ENCODE results near the gene GPSM1. TPM values are rescaled to one million over a fixed set of nuclear protein-coding genes. Genes with fewer than 3 reads are reported as not detected.

Gene GPSM1
- total RNA-seq, 1 donor from 2014 or later, result 69.0 TPM

GRCh38 chr9:136314056-136314416 is 13.3 kb upstream of the GPSM1 start:
- H3K4me3 ChIP-seq, result no peak overlapping the region
- H3K9me3 ChIP-seq (replicated peaks), result peaks cover 15% of the 10 kb centered on the region
- H3K27ac ChIP-seq (replicated peaks), result no peak overlapping the region
- peaks cover 30% of the 10 kb centered on the region for H3K27me3 ChIP-seq (ENCODE audit: low read depth)
- intact Hi-C loops (cut with micrococcal nuclease), result no loop called here
- no peaks in the 10 kb centered on the region for H3K36me3 ChIP-seq
- TF ChIP-seq, protein P1, sequence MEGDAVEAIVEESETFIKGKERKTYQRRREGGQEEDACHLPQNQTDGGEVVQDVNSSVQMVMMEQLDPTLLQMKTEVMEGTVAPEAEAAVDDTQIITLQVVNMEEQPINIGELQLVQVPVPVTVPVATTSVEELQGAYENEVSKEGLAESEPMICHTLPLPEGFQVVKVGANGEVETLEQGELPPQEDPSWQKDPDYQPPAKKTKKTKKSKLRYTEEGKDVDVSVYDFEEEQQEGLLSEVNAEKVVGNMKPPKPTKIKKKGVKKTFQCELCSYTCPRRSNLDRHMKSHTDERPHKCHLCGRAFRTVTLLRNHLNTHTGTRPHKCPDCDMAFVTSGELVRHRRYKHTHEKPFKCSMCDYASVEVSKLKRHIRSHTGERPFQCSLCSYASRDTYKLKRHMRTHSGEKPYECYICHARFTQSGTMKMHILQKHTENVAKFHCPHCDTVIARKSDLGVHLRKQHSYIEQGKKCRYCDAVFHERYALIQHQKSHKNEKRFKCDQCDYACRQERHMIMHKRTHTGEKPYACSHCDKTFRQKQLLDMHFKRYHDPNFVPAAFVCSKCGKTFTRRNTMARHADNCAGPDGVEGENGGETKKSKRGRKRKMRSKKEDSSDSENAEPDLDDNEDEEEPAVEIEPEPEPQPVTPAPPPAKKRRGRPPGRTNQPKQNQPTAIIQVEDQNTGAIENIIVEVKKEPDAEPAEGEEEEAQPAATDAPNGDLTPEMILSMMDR (IDR thresholded peaks at IDR 0.05; ENCODE audit: borderline replicate concordance), result no peak
- no peaks in the 10 kb centered on the region for H3K4me1 ChIP-seq
- no peak for DNase-seq

GRCh38 chr9:136314944-136315343 is 12.4 kb upstream of the GPSM1 start:
- Histone ChIP-seq H3K9me3 (replicated peaks) (peaks cover 16% of the 10 kb centered on the region), H3K4me3 (no peak overlapping the region), H3K36me3 (no peaks in the 10 kb centered on the region), H3K4me1 (no peaks in the 10 kb centered on the region), H3K27ac (replicated peaks) (no peak overlapping the region), H3K27me3 (ENCODE audit: low read depth) (peaks cover 21% of the 10 kb centered on the region)
- intact Hi-C loops (cut with micrococcal nuclease), result no loop called here
- TF ChIP-seq, protein P1 (IDR thresholded peaks at IDR 0.05; ENCODE audit: borderline replicate concordance), result no peak
- DNase-seq, result no peak

DNA sequence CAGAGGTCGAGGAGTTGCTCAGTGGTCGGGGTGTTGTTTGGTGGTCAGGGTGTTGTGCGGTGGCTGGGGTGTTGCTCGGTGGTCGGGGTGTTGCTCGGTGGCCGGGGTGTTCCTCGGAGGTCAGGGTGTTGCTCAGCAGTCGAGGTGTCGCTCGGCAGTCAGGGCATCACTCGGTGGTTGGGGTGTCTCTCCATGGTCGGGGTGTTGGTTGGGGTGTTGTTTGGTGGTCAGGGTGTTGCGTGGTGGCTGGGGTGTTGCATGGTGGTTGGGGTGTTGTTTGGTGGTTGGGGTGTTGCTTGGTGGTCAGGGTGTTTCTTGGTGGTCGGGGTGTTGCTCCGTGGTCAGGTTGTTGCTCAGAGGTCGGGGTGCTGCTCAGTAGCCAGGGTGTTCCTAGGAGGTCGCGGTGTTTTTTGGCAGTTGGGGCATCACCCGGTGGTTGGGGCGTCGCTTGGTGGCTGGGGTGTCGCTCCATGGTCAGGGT is 11.0 kb upstream of the GPSM1 start:
- no peaks in the 10 kb centered on the region for H3K4me1 ChIP-seq
- intact Hi-C loops (cut with micrococcal nuclease), result no loop called here
- H3K27ac ChIP-seq (replicated peaks), result no peak overlapping the region
- H3K27me3 ChIP-seq (ENCODE audit: low read depth), result peaks cover 7% of the 10 kb centered on the region
- H3K36me3 ChIP-seq, result no peaks in the 10 kb centered on the region
- H3K9me3 ChIP-seq (replicated peaks), result peaks cover 27% of the 10 kb centered on the region
- H3K4me3 ChIP-seq, result no peak overlapping the region
- TF ChIP-seq, protein P1 (IDR thresholded peaks at IDR 0.05; ENCODE audit: borderline replicate concordance), result no peak
- no peak for DNase-seq

- no peak overlapping the region for H3K27ac ChIP-seq (replicated peaks)
- peaks cover 32% of the 10 kb centered on the region for H3K9me3 ChIP-seq (replicated peaks)
- DNase-seq, result no peak
- H3K27me3 ChIP-seq (ENCODE audit: low read depth), result no peaks in the 10 kb centered on the region
- no peaks in the 10 kb centered on the region for H3K4me1 ChIP-seq
- intact Hi-C loops (cut with micrococcal nuclease), result no loop called here
- no peaks in the 10 kb centered on the region for H3K36me3 ChIP-seq
- H3K4me3 ChIP-seq, result no peak overlapping the region
- TF ChIP-seq, protein P1 (IDR thresholded peaks at IDR 0.05; ENCODE audit: borderline replicate concordance), result no peak
Measured at GRCh38 chr9:136316896-136317676, 10.3 kb upstream of the GPSM1 start.

GRCh38 chr9:136317695-136318094 is 9.6 kb upstream of the GPSM1 start:
- H3K4me3 ChIP-seq, result no peak overlapping the region
- no peaks in the 10 kb centered on the region for H3K27me3 ChIP-seq (ENCODE audit: low read depth)
- TF ChIP-seq, protein P1 (IDR thresholded peaks at IDR 0.05; ENCODE audit: borderline replicate concordance), result no peak
- no peaks in the 10 kb centered on the region for H3K36me3 ChIP-seq
- peaks cover 32% of the 10 kb centered on the region for H3K9me3 ChIP-seq (replicated peaks)
- intact Hi-C loops (cut with micrococcal nuclease), result no loop called here
- H3K4me1 ChIP-seq, result no peaks in the 10 kb centered on the region
- no peak overlapping the region for H3K27ac ChIP-seq (replicated peaks)
- DNase-seq, result no peak

Measured in left ventricle myocardium inferior (tissue), 1 donor.